Stimulated activated naive CD8-positive, alpha-beta T cell treated with anti-CD3 and anti-CD28 coated beads, Interleukin-15, amount 100 ng/mL, for 72 hours (primary cell): Measurements from ENCODE around the gene ZNRF1.

Experiments
- ATAC-seq: fragments of 150-1000 bp; cut with Tn5 transposase; 2 replicates; pipeline ENCODE4 v1.10.0; 2021; ENCODE audit warnings: mild to moderate bottlenecking, moderate library complexity
- DNase-seq, 2 donors: peaks; one replicate each; pipeline ENCODE4 v3.0.0; 2021 to 2022
- H3K27ac Mint-ChIP-seq, 2 donors: one replicate each; pipeline ENCODE4 v1.8.0; 2022; ENCODE audit warnings: mild to moderate bottlenecking in 2 of 2, mixed read lengths in 2 of 2, moderate library complexity in 2 of 2
- H3K27me3 Mint-ChIP-seq: one replicate; pipeline ENCODE4 v1.8.0; 2022; ENCODE audit warnings: mixed read lengths
- H3K4me1 Mint-ChIP-seq: one replicate; pipeline ENCODE4 v1.8.0; 2022; ENCODE audit warnings: mild to moderate bottlenecking, mixed read lengths
- H3K4me3 Mint-ChIP-seq, 2 donors: one replicate each; pipeline ENCODE4 v1.8.0; 2022; ENCODE audit warnings: mild to moderate bottlenecking in 2 of 2, mixed read lengths in 2 of 2, moderate library complexity in 1 of 2
- H3K9me3 Mint-ChIP-seq, 2 donors: one replicate each; pipeline ENCODE4 v1.8.0; 2022; ENCODE audit warnings: mixed read lengths in 2 of 2

Gene ZNRF1

DNA sequence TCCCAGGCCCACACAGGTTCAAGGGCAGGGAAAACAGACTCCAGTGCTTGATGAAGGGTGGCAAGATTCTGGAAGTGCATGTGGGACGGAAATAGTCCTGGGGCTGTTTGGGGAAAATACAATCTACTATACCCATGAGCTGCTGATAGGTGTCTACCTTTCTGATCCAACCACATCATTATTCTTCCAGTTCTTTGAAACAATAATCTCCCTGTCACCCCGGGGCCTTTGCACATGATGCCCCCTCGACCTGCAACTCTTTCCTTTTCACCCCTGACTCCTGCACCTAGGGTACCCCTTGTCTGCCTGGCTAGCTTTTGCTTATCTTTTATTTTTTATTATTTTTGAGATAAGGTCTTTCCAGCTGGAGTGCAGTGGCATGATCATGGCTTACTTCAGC lies 72.8 kb downstream of the ZNRF1 start:
- no peak for ATAC-seq
- peaks cover 28% of the 10 kb centered on the region for H3K4me1 Mint-ChIP-seq
- H3K4me3 Mint-ChIP-seq: no peak overlapping the region
- DNase-seq: no peak
- no peak overlapping the region for H3K27ac Mint-ChIP-seq
- peaks cover 2 to 8% of the 10 kb centered on the region in 2 donors for H3K9me3 Mint-ChIP-seq
- no peaks in the 10 kb centered on the region for H3K27me3 Mint-ChIP-seq

DNA sequence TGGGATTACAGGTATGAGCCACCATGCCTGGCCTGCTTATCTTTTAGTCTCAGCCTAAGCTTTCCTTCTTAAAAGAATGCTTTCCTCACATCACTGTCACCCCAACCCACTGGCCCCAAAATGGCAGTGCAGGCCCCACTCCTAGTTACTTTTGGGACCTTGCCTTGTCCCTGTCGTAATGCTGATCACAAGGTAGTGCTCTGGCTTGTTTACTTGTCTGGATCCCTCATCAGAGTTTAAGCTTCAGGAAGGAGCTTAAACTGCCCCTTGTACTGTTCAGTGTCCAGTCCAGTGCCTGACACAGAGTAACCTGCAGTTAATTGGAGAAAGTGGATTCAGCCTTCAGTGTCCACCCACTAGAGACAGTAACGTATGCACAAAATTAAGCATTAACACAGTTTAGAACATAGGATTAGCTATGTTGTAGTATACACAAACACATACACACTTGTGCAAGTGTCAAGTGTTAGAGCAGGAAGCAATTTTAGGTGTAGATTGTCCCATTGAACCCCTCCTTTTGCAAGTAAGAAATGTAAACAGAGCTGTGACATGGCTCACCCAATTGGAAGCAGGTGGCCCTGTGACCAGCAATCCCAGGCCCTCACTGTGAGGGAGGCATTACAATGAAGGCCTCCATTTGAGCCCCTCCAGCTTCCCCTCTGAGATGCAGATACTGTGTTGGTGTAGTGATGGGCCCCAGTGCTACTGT lies 73.6 kb downstream of the ZNRF1 start:
- peaks cover 4 to 8% of the 10 kb centered on the region in 2 donors for H3K9me3 Mint-ChIP-seq
- no peak for ATAC-seq
- no peak overlapping the region for H3K4me3 Mint-ChIP-seq
- H3K27me3 Mint-ChIP-seq: no peaks in the 10 kb centered on the region
- no peak overlapping the region for H3K27ac Mint-ChIP-seq
- no peak for DNase-seq
- peaks cover 28% of the 10 kb centered on the region for H3K4me1 Mint-ChIP-seq

DNA sequence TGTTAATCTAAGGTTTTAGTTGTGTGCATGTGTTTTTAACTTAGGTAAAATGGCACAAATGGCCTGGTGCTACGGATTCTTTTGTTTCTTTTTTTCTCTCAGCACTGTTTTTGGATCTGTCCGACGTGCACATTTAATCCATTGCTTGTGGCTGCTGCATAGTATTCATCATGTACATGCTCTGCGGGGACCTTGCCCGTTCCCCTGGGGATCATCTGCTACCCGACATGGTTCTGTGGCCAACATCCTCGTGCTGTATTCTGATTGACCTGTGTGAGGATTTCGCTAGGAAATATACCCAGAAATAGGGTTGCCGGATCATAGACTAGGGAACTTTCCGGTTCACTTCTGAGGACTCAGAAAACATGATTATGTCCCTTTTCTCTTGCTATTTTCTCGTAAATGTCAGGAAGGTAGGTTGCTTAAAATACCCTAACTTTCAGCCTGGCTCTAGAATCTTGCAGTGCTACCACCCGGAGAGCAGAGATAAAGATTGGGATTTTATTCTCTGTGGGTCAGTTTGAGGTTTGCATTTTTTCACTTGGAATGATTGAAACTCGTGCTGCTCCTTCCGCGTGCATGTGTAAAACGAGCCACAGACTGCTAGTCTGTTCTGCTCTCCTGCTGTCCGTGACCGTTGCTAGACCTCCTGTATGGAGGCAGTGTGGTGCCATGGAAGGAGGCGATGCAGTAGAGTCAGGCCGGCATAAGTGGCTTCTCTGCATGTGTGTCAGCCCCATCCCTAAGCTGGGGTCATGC lies 74.9 kb downstream of the ZNRF1 start:
- H3K27ac Mint-ChIP-seq: no peak overlapping the region
- ATAC-seq (no peak), DNase-seq (no peak)
- no peak overlapping the region for H3K4me3 Mint-ChIP-seq
- H3K9me3 Mint-ChIP-seq: peaks cover 8% of the 10 kb centered on the region in 2 donors
- no peaks in the 10 kb centered on the region for H3K27me3 Mint-ChIP-seq
- H3K4me1 Mint-ChIP-seq: peaks cover 34% of the 10 kb centered on the region

GRCh38 chr16:75074304-75074793 lies 75.5 kb downstream of the ZNRF1 start:
- DNase-seq (no peak), ATAC-seq (no peak)
- Mint-ChIP-seq H3K27ac (no peak overlapping the region), H3K4me1 (peaks cover 38% of the 10 kb centered on the region), H3K27me3 (no peaks in the 10 kb centered on the region), H3K4me3 (no peak overlapping the region), H3K9me3 (peaks cover 8% of the 10 kb centered on the region in 2 donors)

DNA sequence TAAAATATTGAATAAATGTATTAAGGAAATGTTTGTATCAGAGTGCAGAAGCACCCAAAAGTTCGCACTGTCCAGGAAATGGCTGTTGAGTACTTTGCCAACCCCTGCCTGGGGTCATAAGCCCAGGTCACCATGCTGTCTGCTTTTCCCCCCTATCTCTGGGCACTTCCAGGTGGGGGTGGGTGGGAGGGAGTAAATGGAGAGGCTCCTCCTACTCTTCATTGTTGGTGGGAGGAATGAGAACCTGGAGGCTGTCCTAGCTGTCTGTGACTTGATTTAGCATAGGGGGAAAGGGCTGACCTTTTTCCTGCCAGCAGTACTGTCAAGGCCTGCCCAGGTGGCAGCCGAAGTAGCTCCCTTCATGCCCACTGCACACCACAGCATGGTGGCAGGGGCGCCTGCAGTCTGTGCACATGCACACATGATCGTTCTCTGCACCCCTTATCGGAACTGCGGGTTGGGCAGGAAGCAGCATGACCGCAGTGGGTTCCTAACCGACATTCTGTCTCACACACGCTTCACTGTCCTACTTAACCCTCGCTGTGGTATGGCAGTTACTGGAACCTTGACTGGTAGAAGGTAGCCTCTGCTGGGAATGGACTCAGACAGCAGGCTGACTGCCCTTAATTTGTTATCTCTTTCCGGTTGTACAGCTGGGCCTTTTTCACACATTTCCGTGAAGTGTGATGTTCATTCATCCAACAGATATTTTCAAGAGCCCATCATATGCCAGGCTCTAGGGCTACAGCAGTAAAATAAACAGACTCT lies 76.3 kb downstream of the ZNRF1 start:
- peak overlapping the region in 1 of 2 donors; percentile 90 for H3K27ac Mint-ChIP-seq
- ATAC-seq: peak; percentile 99
- H3K4me1 Mint-ChIP-seq: peaks cover 38% of the 10 kb centered on the region
- H3K27me3 Mint-ChIP-seq: no peaks in the 10 kb centered on the region
- DNase-seq: peak; percentile 68 to 88
- peaks cover under 1 to 8% of the 10 kb centered on the region in 2 donors for H3K9me3 Mint-ChIP-seq
- H3K4me3 Mint-ChIP-seq: peak overlapping the region; percentile 39 to 58

- Mint-ChIP-seq H3K4me1 (peaks cover 38% of the 10 kb centered on the region), H3K4me3 (peak overlapping the region; percentile 39 to 58), H3K27ac (peak overlapping the region; percentile 0 to 90), H3K27me3 (no peaks in the 10 kb centered on the region), H3K9me3 (peaks cover 0 to 8% of the 10 kb centered on the region in 2 donors)
- no peak for DNase-seq
- ATAC-seq: no peak
These were observed 77.0 kb downstream of the ZNRF1 start for GRCh38 chr16:75075688-75076268.

DNA sequence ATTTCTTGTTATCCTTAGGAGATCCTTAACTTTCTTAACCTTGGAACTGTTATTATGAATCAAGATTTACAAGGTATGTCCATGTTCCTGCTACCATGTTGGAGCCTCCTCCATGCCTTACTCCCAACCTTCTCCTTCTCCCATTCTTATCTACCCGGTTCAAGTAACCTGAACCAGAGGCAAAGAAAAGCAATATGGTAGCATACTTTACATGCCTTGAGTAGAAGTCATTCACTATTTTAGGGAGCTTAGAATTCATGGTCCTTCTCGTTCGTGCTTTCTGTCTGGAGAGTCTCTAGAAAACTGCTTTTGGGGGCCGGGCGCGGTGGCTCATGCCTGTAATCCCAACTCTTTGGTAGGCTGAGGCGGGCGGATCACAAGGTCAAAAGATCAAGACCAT lies 80.1 kb downstream of the ZNRF1 start:
- H3K27ac Mint-ChIP-seq: no peak overlapping the region
- peaks cover 0 to 8% of the 10 kb centered on the region in 2 donors for H3K9me3 Mint-ChIP-seq
- H3K27me3 Mint-ChIP-seq: no peaks in the 10 kb centered on the region
- peaks cover 42% of the 10 kb centered on the region for H3K4me1 Mint-ChIP-seq
- no peak overlapping the region for H3K4me3 Mint-ChIP-seq
- no peak for DNase-seq
- ATAC-seq: no peak

DNA sequence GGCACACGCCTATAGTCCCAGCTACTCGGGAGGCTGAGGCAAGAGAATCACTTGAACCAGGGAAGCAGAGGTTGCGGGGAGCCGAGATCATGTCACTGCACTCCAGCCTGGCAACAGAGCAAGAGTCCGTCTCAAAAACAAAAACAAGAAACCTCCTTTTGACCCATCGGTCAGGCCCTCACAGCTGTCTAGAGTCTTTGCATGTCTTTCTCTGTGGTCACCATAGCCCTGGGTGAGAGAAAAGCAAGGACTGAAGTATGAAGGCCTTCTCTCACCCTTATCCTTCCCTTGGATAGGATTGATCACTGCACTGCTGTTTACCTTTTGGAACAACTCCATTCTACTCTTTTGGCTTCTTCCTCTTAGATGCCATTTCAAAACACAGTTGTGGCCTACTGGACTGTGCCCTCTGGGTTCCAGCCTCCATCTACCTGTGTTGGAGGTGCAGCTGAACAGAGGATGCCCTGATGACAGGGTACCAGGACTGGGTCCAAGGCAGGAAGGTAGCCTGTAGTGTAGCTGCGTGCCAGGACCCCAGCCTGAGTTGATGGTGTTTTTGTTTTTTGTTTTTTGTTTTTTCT lies 80.6 kb downstream of the ZNRF1 start:
- Mint-ChIP-seq H3K4me1 (peaks cover 37% of the 10 kb centered on the region), H3K9me3 (peaks cover 0 to 8% of the 10 kb centered on the region in 2 donors), H3K4me3 (no peak overlapping the region), H3K27ac (no peak overlapping the region), H3K27me3 (no peaks in the 10 kb centered on the region)
- no peak for ATAC-seq
- DNase-seq: no peak

GRCh38 chr16:75080205-75081029 lies 81.6 kb downstream of the ZNRF1 start:
- Mint-ChIP-seq H3K4me1 (peaks cover 31% of the 10 kb centered on the region), H3K4me3 (no peak overlapping the region), H3K9me3 (peaks cover 0 to 8% of the 10 kb centered on the region in 2 donors), H3K27me3 (no peaks in the 10 kb centered on the region), H3K27ac (no peak overlapping the region)
- ATAC-seq: no peak
- no peak for DNase-seq

- peaks cover 24% of the 10 kb centered on the region for H3K4me1 Mint-ChIP-seq
- H3K27me3 Mint-ChIP-seq: no peaks in the 10 kb centered on the region
- ATAC-seq (no peak), DNase-seq (no peak)
- peaks cover 0 to 8% of the 10 kb centered on the region in 2 donors for H3K9me3 Mint-ChIP-seq
- no peak overlapping the region for H3K4me3 Mint-ChIP-seq
- peak overlapping the region in 1 of 2 donors; percentile 77 for H3K27ac Mint-ChIP-seq
These were observed 82.5 kb downstream of the ZNRF1 start for GRCh38 chr16:75081179-75081859.

DNA sequence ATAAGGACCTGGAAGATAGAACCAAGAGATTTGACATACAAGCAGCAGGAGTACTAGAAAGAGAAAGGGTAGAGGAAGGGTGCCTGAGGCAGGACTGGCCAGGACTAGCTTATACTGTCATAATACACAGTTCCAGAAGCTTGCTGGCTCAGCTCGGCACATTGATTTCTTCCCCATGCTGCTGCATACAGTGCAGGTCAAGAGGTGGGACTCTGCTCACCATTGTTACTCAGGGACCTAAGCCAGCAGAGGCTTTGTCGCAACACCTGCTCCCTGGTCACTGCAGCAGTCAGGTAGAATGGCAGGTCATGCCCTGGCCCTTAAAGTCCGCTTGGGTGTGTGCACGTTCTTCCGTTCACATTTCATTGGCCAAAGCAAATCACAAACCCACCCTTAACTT lies 85.0 kb downstream of the ZNRF1 start:
- H3K9me3 Mint-ChIP-seq: no peaks in the 10 kb centered on the region
- no peak overlapping the region for H3K27ac Mint-ChIP-seq

DNA sequence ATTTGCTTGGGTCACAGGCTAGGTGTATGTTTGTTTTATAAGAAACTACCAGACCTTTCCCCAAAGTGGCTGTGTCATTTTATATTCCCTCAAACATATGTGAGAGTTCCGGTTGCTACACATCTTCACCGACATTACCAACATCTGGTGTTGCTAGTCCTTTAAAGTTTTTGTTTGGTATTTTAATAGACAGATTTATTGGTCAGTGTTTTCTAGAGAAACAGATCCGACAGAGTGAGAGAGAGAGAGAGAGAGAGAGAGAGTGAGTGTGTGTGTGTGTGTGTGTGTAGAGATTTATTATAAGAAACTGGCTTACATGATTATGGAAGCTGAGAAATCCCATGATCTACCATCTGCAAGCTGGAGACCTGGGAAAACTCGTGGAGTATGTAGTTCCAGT lies 86.7 kb downstream of the ZNRF1 start:
- H3K9me3 Mint-ChIP-seq: no peaks in the 10 kb centered on the region
- H3K4me3 Mint-ChIP-seq: no peak overlapping the region
- no peaks in the 10 kb centered on the region for H3K27me3 Mint-ChIP-seq
- H3K27ac Mint-ChIP-seq: no peak overlapping the region
- ATAC-seq: no peak
- no peak for DNase-seq
- H3K4me1 Mint-ChIP-seq: peaks cover 15% of the 10 kb centered on the region

More for the DNA sequence above, 85.0 kb downstream of the ZNRF1 start:
- no peaks in the 10 kb centered on the region for H3K27me3 Mint-ChIP-seq
- H3K4me3 Mint-ChIP-seq: no peak overlapping the region
- ATAC-seq (no peak), DNase-seq (no peak)
- peaks cover 8% of the 10 kb centered on the region for H3K4me1 Mint-ChIP-seq

GRCh38 chr16:75086281-75086680 lies 87.5 kb downstream of the ZNRF1 start:
- H3K4me3 Mint-ChIP-seq: no peak overlapping the region
- peak overlapping the region in 1 of 2 donors; percentile 12 for H3K27ac Mint-ChIP-seq
- no peaks in the 10 kb centered on the region for H3K27me3 Mint-ChIP-seq
- peaks cover 14% of the 10 kb centered on the region for H3K4me1 Mint-ChIP-seq
- no peak for ATAC-seq
- no peaks in the 10 kb centered on the region for H3K9me3 Mint-ChIP-seq
- DNase-seq: no peak
